ENCODE data around the gene C14orf132.

DNA sequence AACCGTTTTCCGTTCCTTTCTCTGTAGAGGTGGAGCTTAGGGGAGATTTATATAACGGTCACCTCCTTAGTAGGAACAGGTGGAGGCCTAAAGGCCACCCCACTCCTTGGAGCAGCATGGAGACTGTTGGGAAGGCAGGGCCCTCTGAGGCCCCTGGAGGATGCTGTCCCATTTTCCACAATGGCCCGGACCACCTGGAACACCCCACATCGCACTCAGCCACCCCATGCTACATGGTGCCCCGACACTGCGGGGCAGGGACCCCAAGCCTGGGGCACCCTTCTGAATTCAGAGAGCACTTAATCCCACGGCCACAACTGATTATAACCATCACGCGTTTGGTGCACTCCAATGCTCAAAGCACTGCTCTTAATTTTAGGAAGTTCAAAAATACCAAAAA is 41.4 kb downstream of the C14orf132 start:
- TF ChIP-seq POLR2AphosphoS5 (IDR thresholded peaks at IDR 0.05; ENCODE audit: low read depth, low read length) (no peak), POLR2A (IDR thresholded peaks at IDR 0.05; ENCODE audit: low read depth, low read length) (no peak), TAF1 (IDR thresholded peaks at IDR 0.05; ENCODE audit: low read depth, low read length) (no peak), POU2F2 (IDR thresholded peaks at IDR 0.05; ENCODE audit: low read depth, low read length) (no peak), SPI1 (IDR thresholded peaks at IDR 0.05; ENCODE audit: low read depth, low read length) (no peak)
